Ascending aorta (tissue), 2 donors: ENCODE data around the gene CACNA2D3. TPM values are rescaled to one million over a fixed set of nuclear protein-coding genes. Genes with fewer than 3 reads are reported as not detected.

Experiments
- DNase-seq, 2 donors: peaks; one replicate each; pipeline ENCODE4 v3.0.0-alpha.2; 2019; ENCODE audit warnings: low spot score in 2 of 2
- H3K27ac ChIP-seq, 2 donors: fragments of 200-600 bp; sonication (generic); one replicate each; pipeline ENCODE4 v1.5.1; 2016 to 2017; ENCODE audit warnings: mild to moderate bottlenecking in 1 of 2
- H3K27me3 ChIP-seq: fragments of 200-600 bp; sonication (generic); one replicate; pipeline ENCODE4 v1.5.1; 2017
- H3K36me3 ChIP-seq, 2 donors: fragments of 200-600 bp; sonication (generic); one replicate each; pipeline ENCODE4 v1.5.1; 2016
- H3K4me1 ChIP-seq, 2 donors: fragments of 200-600 bp; sonication (generic); one replicate each; pipeline ENCODE4 v1.5.1; 2016 to 2017; ENCODE audit warnings: mild to moderate bottlenecking in 1 of 2
- H3K4me3 ChIP-seq, 2 donors: fragments of 200-600 bp; sonication (generic); one replicate each; pipeline ENCODE4 v1.5.1; 2016 to 2017; ENCODE audit warnings: mild to moderate bottlenecking in 1 of 2
- H3K9me3 ChIP-seq, 2 donors: fragments of 200-600 bp; sonication (generic); one replicate each; pipeline ENCODE4 v1.5.1; 2016
- intact Hi-C: fragments of 100-400 bp; cut with DNase I; formaldehyde crosslinking; loops from one replicate; pipeline ENCODE4 v1.15.1; 2023
- total RNA-seq: library from RNA; depleted of rRNA; stranded (reverse); fragments of >200 nt; gene quantifications from one replicate; pipeline ENCODE4 v1.1.0, GENCODE V29; 2016
- TF ChIP-seq, protein P1 (sequence below), 3 experiments: fragments of 200-600 bp in 2 of 3; fragments of 450-650 bp in 1 of 3; sonication (generic) in 2 of 3; IDR thresholded peaks; one replicate each; pipeline ENCODE4 v1.5.1; 2016 to 2019; ENCODE audit warnings: antibody characterized with exemption in 3 of 3, mild to moderate bottlenecking in 1 of 3, moderate library complexity in 1 of 3

The CACNA2D3 gene
- total RNA-seq, 1 donor from 2014 or later, result not detected

DNA sequence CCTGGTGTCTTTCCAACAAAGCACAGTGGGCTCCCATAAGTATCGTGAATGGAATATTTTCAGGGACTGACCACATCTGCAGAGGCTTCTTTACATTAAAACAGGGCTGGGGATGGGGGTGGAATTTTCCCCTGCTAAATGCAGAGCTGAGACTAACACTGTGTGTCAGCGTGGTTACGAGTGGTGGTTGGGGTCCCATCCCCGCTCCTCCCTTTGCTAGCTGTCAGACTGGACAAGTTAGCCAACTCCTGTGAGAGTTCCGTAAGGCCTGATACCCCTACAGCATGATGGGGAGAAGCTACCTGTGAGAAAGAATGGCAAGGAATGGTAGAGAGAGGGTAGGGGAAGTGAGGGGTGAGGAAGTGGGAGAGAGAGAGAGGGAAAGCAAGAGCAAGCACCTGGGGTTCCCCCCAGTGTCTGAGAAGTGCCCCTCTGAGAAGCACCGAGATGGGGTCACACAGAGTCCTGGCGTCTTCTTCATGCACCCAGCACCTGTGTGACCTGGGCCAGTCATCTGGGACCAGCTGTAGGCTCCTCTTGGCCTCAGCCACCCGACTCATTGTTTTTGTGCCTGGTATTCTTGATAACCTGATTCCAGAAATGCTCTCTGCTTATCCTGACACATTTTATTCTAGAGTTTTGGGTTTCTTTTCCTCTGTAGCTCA is 395.8 kb downstream of the CACNA2D3 start:
- no peak overlapping the region for H3K27ac ChIP-seq
- no peaks in the 10 kb centered on the region for H3K9me3 ChIP-seq
- H3K4me1 ChIP-seq, result no peaks in the 10 kb centered on the region
- TF ChIP-seq, protein P1, sequence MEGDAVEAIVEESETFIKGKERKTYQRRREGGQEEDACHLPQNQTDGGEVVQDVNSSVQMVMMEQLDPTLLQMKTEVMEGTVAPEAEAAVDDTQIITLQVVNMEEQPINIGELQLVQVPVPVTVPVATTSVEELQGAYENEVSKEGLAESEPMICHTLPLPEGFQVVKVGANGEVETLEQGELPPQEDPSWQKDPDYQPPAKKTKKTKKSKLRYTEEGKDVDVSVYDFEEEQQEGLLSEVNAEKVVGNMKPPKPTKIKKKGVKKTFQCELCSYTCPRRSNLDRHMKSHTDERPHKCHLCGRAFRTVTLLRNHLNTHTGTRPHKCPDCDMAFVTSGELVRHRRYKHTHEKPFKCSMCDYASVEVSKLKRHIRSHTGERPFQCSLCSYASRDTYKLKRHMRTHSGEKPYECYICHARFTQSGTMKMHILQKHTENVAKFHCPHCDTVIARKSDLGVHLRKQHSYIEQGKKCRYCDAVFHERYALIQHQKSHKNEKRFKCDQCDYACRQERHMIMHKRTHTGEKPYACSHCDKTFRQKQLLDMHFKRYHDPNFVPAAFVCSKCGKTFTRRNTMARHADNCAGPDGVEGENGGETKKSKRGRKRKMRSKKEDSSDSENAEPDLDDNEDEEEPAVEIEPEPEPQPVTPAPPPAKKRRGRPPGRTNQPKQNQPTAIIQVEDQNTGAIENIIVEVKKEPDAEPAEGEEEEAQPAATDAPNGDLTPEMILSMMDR (IDR thresholded peaks at IDR 0.05), result no peak
- no peaks in the 10 kb centered on the region for H3K36me3 ChIP-seq
- H3K27me3 ChIP-seq, result no peaks in the 10 kb centered on the region
- intact Hi-C loops, result no loop called here
- no peak overlapping the region for H3K4me3 ChIP-seq
- no peak for DNase-seq

GRCh38 chr3:54519493-54519892 is 397.1 kb downstream of the CACNA2D3 start:
- H3K9me3 ChIP-seq, result no peaks in the 10 kb centered on the region
- intact Hi-C loops, result no loop called here
- no peak for DNase-seq
- no peak overlapping the region for H3K27ac ChIP-seq
- no peak overlapping the region for H3K4me3 ChIP-seq
- no peaks in the 10 kb centered on the region for H3K36me3 ChIP-seq
- H3K4me1 ChIP-seq, result no peaks in the 10 kb centered on the region
- TF ChIP-seq, protein P1 (IDR thresholded peaks at IDR 0.05), result no peak
- H3K27me3 ChIP-seq, result no peaks in the 10 kb centered on the region

DNA sequence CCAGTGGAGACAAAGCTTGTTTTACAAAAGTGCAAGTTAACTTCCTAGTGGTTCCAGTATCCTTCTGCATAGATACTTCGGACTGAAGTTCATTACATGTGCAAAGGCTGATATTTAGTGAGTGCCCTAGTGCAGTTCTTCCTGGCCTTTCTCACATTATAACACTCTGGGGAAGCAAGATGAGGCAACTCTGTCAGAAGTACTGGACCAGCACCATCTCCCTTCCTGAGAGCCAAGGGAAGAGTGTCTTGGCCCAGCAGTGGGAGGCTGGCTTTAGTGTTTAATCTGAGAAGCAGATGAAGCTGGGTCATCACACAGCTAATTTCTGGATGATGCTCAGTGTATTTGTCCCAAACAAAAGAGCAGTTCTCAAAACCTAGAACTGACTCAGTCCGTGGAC is 397.7 kb downstream of the CACNA2D3 start:
- Histone ChIP-seq H3K4me1 (no peaks in the 10 kb centered on the region), H3K4me3 (no peak overlapping the region), H3K36me3 (no peaks in the 10 kb centered on the region), H3K27me3 (no peaks in the 10 kb centered on the region), H3K27ac (no peak overlapping the region), H3K9me3 (no peaks in the 10 kb centered on the region)
- TF ChIP-seq, protein P1 (IDR thresholded peaks at IDR 0.05), result no peak
- no peak for DNase-seq
- intact Hi-C loops, result no loop called here

- Histone ChIP-seq H3K9me3 (no peaks in the 10 kb centered on the region), H3K4me1 (no peaks in the 10 kb centered on the region), H3K27me3 (no peaks in the 10 kb centered on the region), H3K27ac (no peak overlapping the region), H3K4me3 (no peak overlapping the region), H3K36me3 (no peaks in the 10 kb centered on the region)
- TF ChIP-seq, protein P1 (IDR thresholded peaks at IDR 0.05), result no peak
- DNase-seq, result no peak
- intact Hi-C loops, result no loop called here
These were observed 405.2 kb downstream of the CACNA2D3 start for GRCh38 chr3:54527521-54527920.

DNA sequence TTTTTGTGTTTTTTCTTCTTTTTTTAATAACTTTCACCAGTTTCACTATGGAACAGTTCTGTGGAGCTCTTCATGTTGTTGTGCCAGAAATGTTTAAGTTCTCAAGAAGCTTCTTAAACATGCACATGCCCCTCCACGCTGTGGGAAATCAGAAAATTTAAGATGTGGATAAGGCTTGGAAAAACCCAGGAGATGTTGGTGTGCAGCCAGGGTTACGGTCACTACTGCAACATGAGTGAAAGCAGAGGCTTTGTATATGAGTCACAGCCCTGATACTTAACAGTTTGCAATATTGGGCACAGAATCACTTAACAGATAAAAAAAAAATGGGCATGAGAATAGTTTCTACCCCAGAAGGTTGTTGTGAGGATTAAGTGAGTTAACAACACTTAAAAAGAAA is 405.6 kb downstream of the CACNA2D3 start:
- Histone ChIP-seq H3K27ac (no peak overlapping the region), H3K9me3 (no peaks in the 10 kb centered on the region), H3K36me3 (no peaks in the 10 kb centered on the region), H3K4me3 (no peak overlapping the region), H3K4me1 (no peaks in the 10 kb centered on the region), H3K27me3 (no peaks in the 10 kb centered on the region)
- intact Hi-C loops, result no loop called here
- no peak for DNase-seq
- TF ChIP-seq, protein P1 (IDR thresholded peaks at IDR 0.05), result no peak

GRCh38 chr3:54528668-54529067 is 406.3 kb downstream of the CACNA2D3 start:
- Histone ChIP-seq H3K4me3 (no peak overlapping the region), H3K27ac (no peak overlapping the region), H3K27me3 (no peaks in the 10 kb centered on the region), H3K9me3 (no peaks in the 10 kb centered on the region), H3K4me1 (no peaks in the 10 kb centered on the region), H3K36me3 (no peaks in the 10 kb centered on the region)
- no peak for DNase-seq
- intact Hi-C loops, result no loop called here
- TF ChIP-seq, protein P1 (IDR thresholded peaks at IDR 0.05), result no peak
